HK-2 (cell line): Measurements from ENCODE around the gene SERP2.

Experiments used
- DNase-seq: peaks from one replicate; pipeline ENCODE4 v3.0.0-alpha.2; 2018; ENCODE audit not compliant: unreplicated experiment

The SERP2 gene

GRCh38 chr13:44411841-44412240, 38.2 kb downstream of the SERP2 start:
- DNase-seq = no peak

- DNase-seq = no peak
Observed at GRCh38 chr13:44412346-44412935, 38.8 kb downstream of the SERP2 start.

- DNase-seq = no peak
Observed at GRCh38 chr13:44413095-44413494, 39.5 kb downstream of the SERP2 start.

- no peak for DNase-seq
Observed at GRCh38 chr13:44414716-44415115, 41.1 kb downstream of the SERP2 start.

GRCh38 chr13:44415815-44416214, 42.2 kb downstream of the SERP2 start:
- no peak for DNase-seq

- DNase-seq = no peak
Observed at GRCh38 chr13:44416301-44416700, 42.7 kb downstream of the SERP2 start.

- no peak for DNase-seq
Observed at GRCh38 chr13:44416744-44417143, 43.1 kb downstream of the SERP2 start.

GRCh38 chr13:44417446-44417845, 43.8 kb downstream of the SERP2 start:
- no peak for DNase-seq

- no peak for DNase-seq
Observed at GRCh38 chr13:44417876-44418275, 44.3 kb downstream of the SERP2 start.

GRCh38 chr13:44420376-44421220, 47.0 kb downstream of the SERP2 start:
- DNase-seq = no peak

GRCh38 chr13:44421853-44422525, 48.4 kb downstream of the SERP2 start:
- no peak for DNase-seq

GRCh38 chr13:44422755-44423643, 49.4 kb downstream of the SERP2 start:
- no peak for DNase-seq

- DNase-seq = no peak
Observed at GRCh38 chr13:44423824-44424223, 50.2 kb downstream of the SERP2 start.

- no peak for DNase-seq
Observed at GRCh38 chr13:44425041-44425814, 51.6 kb downstream of the SERP2 start.

GRCh38 chr13:44425815-44426078, 52.1 kb downstream of the SERP2 start:
- no peak for DNase-seq

- DNase-seq = no peak
Observed at GRCh38 chr13:44426461-44426860, 52.8 kb downstream of the SERP2 start.

GRCh38 chr13:44429311-44429710, 55.7 kb downstream of the SERP2 start:
- DNase-seq = no peak

- no peak for DNase-seq
Observed at GRCh38 chr13:44431150-44431549, 57.5 kb downstream of the SERP2 start.

- DNase-seq = no peak
Observed at GRCh38 chr13:44432650-44433049, 59.0 kb downstream of the SERP2 start.

- no peak for DNase-seq
Observed at GRCh38 chr13:44433863-44434765, 60.5 kb downstream of the SERP2 start.
